HUES6 (cell line): ENCODE data around the gene BLID.

ENCODE experiments used
- H3K27ac ChIP-seq: 2 replicates; pipeline ENCODE4 v1.7.0; 2013; ENCODE audit warnings: low read depth, mild to moderate bottlenecking, low read length, inconsistent platforms
- H3K27me3 ChIP-seq: 2 replicates; pipeline ENCODE4 v1.6.1; 2013; ENCODE audit warnings: low read length; ENCODE audit not compliant: control insufficient read depth, insufficient read depth
- H3K36me3 ChIP-seq: 2 replicates; pipeline ENCODE4 v1.6.1; 2013; ENCODE audit warnings: low read length; ENCODE audit not compliant: control insufficient read depth, insufficient read depth
- H3K4me1 ChIP-seq: 2 replicates; pipeline ENCODE4 v1.6.1; 2013; ENCODE audit warnings: low read length; ENCODE audit not compliant: control insufficient read depth, insufficient read depth
- H3K4me3 ChIP-seq: 2 replicates; pipeline ENCODE4 v1.5.1; 2013; ENCODE audit warnings: low read depth, low read length
- H3K9ac ChIP-seq: one replicate; pipeline ENCODE4 v1.6.1; 2013; ENCODE audit warnings: mild to moderate bottlenecking, low read length
- H3K9me3 ChIP-seq: 2 replicates; pipeline ENCODE4 v1.6.1; 2013; ENCODE audit warnings: low read depth, low read length; ENCODE audit not compliant: control insufficient read depth, insufficient read depth

Gene BLID

DNA sequence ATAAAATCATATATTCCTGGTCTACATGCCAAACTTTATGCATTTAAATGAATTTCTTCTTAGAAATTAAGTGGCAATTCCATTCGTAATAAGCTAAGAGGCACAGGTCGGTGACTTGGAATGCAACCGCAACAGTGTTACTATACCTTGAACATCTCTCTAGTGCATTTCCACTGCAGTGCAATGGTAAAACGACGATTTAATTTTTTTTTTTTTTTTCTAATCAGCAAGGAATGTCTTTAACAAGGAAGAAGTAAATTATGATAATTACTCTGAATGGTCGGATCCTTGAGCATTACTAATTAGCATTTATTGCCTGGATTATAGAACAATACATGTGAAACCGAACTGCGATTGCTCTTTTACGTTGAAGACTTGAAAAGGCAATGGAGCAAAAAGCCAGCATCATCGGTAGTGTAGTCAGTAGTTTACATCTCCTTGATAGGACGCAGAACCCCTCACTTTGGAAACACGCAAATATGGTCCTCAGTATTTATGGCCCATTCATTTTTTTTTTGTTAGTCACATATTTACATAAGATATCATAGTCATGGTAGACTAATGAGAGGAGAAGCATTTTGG lies 20.2 kb downstream of the BLID start:
- H3K27ac ChIP-seq = no peak overlapping the region
- H3K4me1 ChIP-seq = peaks cover 14% of the 10 kb centered on the region
- H3K9me3 ChIP-seq = no peaks in the 10 kb centered on the region
- H3K27me3 ChIP-seq = peaks cover 15% of the 10 kb centered on the region
- H3K36me3 ChIP-seq = no peaks in the 10 kb centered on the region
- H3K9ac ChIP-seq = no peak overlapping the region
- no peak overlapping the region for H3K4me3 ChIP-seq

DNA sequence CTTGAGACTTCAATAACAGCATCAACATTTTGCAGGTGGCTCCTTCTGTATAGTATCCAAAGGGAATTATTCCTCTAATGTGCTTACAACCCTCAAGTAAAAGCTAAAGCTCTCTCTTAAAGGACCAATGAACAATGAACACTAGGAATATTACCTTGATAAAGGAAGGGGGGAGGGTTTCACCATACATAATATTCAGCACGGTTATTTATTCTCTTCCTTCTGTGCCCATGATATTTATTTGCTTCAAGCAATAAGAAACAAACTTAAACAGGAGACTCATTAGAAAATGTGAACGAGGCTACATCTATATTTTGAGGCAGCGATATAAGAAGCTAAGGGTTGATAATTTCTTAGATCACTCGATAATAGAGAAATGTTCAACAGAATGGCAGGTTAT lies 21.2 kb downstream of the BLID start:
- Histone ChIP-seq H3K27ac (no peak overlapping the region), H3K4me3 (no peak overlapping the region), H3K9ac (no peak overlapping the region), H3K36me3 (no peaks in the 10 kb centered on the region), H3K9me3 (no peaks in the 10 kb centered on the region), H3K27me3 (peaks cover 9% of the 10 kb centered on the region), H3K4me1 (peaks cover 13% of the 10 kb centered on the region)

- no peaks in the 10 kb centered on the region for H3K36me3 ChIP-seq
- no peaks in the 10 kb centered on the region for H3K9me3 ChIP-seq
- H3K27me3 ChIP-seq = no peaks in the 10 kb centered on the region
- peaks cover 7% of the 10 kb centered on the region for H3K4me1 ChIP-seq
- no peak overlapping the region for H3K27ac ChIP-seq
- no peak overlapping the region for H3K9ac ChIP-seq
- no peak overlapping the region for H3K4me3 ChIP-seq
These were observed 22.2 kb downstream of the BLID start for GRCh38 chr11:122093731-122094275.

- Histone ChIP-seq H3K4me3 (no peak overlapping the region), H3K4me1 (no peaks in the 10 kb centered on the region), H3K9me3 (no peaks in the 10 kb centered on the region), H3K27ac (no peak overlapping the region), H3K36me3 (no peaks in the 10 kb centered on the region), H3K27me3 (no peaks in the 10 kb centered on the region), H3K9ac (no peak overlapping the region)
These were observed 24.2 kb downstream of the BLID start for GRCh38 chr11:122091835-122092234.

DNA sequence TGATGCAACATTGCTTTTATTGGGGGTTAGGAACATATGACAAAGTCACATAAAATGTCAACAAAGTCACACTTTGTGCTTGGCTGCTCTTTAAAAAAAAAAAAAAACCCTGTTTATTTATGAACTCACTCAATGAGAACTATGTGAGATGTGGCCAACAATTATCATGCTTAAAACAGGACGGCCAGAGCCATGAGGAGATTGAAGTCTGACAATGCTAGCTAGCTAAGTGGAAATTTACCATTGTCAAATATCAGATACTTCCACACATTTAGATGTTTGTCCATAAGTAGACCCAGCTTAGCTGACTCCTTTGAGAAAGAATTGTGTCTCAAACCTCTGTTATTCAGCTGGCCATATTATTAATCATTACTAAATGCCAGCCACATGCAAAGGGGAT lies 26.9 kb downstream of the BLID start:
- Histone ChIP-seq H3K9me3 (no peaks in the 10 kb centered on the region), H3K4me1 (no peaks in the 10 kb centered on the region), H3K4me3 (no peak overlapping the region), H3K27ac (no peak overlapping the region), H3K27me3 (no peaks in the 10 kb centered on the region), H3K9ac (no peak overlapping the region), H3K36me3 (no peaks in the 10 kb centered on the region)

DNA sequence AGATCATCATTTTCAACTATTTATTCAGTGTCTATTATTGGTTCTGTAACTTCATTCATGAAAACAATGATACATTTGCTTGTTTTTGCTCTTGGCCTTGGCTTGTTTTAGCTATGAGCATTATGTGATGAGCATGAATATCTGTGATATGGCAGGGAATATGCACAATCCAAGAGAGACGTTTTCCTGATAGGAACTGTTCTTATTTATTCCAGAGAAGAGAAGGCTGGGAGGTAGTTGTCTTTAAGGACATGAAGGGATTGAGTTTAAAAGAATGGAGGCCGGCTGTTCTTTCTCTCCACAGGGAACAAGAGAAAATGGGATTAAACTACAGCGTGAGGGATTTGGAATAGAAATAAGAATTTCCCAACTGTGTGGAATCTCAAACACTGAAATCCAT lies 30.3 kb downstream of the BLID start:
- Histone ChIP-seq H3K36me3 (no peaks in the 10 kb centered on the region), H3K9ac (no peak overlapping the region), H3K9me3 (no peaks in the 10 kb centered on the region), H3K4me1 (no peaks in the 10 kb centered on the region), H3K27me3 (no peaks in the 10 kb centered on the region), H3K4me3 (no peak overlapping the region), H3K27ac (no peak overlapping the region)

GRCh38 chr11:122085264-122085663 lies 30.8 kb downstream of the BLID start:
- Histone ChIP-seq H3K9me3 (no peaks in the 10 kb centered on the region), H3K4me1 (no peaks in the 10 kb centered on the region), H3K4me3 (no peak overlapping the region), H3K27ac (no peak overlapping the region), H3K27me3 (no peaks in the 10 kb centered on the region), H3K9ac (no peak overlapping the region), H3K36me3 (no peaks in the 10 kb centered on the region)

- Histone ChIP-seq H3K27me3 (no peaks in the 10 kb centered on the region), H3K9ac (no peak overlapping the region), H3K4me3 (no peak overlapping the region), H3K36me3 (no peaks in the 10 kb centered on the region), H3K9me3 (no peaks in the 10 kb centered on the region), H3K27ac (no peak overlapping the region), H3K4me1 (no peaks in the 10 kb centered on the region)
These were observed 33.8 kb downstream of the BLID start for GRCh38 chr11:122082205-122082604.

GRCh38 chr11:122081073-122081472 lies 34.9 kb downstream of the BLID start:
- H3K4me1 ChIP-seq = no peaks in the 10 kb centered on the region
- no peak overlapping the region for H3K4me3 ChIP-seq
- H3K36me3 ChIP-seq = no peaks in the 10 kb centered on the region
- no peaks in the 10 kb centered on the region for H3K27me3 ChIP-seq
- no peak overlapping the region for H3K27ac ChIP-seq
- H3K9me3 ChIP-seq = no peaks in the 10 kb centered on the region
- no peak overlapping the region for H3K9ac ChIP-seq

DNA sequence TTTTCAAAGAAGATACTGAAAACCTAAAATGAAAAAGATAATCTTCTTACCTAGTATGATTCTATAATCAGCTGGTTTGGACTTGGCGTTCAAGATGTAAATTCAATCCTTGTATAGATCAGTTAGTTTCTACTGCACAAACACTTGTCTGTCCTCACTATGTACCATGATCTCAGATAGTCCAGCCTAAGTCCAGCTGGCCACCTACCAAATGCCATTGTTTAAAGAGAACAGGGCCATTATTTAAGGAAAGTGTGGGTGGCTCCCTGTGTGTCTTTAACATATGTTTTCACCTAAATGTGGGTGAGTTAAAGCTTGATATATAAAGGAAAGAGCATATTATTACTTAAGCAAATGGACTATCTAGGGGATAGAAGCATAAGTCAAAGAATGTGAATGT lies 38.6 kb downstream of the BLID start:
- Histone ChIP-seq H3K27me3 (no peaks in the 10 kb centered on the region), H3K9ac (no peak overlapping the region), H3K4me3 (no peak overlapping the region), H3K27ac (no peak overlapping the region), H3K9me3 (no peaks in the 10 kb centered on the region), H3K4me1 (no peaks in the 10 kb centered on the region), H3K36me3 (no peaks in the 10 kb centered on the region)

- H3K9ac ChIP-seq = no peak overlapping the region
- H3K4me1 ChIP-seq = no peaks in the 10 kb centered on the region; the same call in 1 of the 2 replicates
- no peaks in the 10 kb centered on the region for H3K36me3 ChIP-seq
- no peaks in the 10 kb centered on the region for H3K9me3 ChIP-seq
- no peak overlapping the region for H3K4me3 ChIP-seq
- no peaks in the 10 kb centered on the region for H3K27me3 ChIP-seq
- no peak overlapping the region for H3K27ac ChIP-seq
These were observed 39.4 kb downstream of the BLID start for GRCh38 chr11:122076512-122077120.
